ENCODE results near the gene ZNF205.
"Not testable (repeated sequence)": the region's sequence is repeated elsewhere in the genome, so short reads cannot be mapped to it uniquely, and the experiment has no call there.

Gene ZNF205

DNA sequence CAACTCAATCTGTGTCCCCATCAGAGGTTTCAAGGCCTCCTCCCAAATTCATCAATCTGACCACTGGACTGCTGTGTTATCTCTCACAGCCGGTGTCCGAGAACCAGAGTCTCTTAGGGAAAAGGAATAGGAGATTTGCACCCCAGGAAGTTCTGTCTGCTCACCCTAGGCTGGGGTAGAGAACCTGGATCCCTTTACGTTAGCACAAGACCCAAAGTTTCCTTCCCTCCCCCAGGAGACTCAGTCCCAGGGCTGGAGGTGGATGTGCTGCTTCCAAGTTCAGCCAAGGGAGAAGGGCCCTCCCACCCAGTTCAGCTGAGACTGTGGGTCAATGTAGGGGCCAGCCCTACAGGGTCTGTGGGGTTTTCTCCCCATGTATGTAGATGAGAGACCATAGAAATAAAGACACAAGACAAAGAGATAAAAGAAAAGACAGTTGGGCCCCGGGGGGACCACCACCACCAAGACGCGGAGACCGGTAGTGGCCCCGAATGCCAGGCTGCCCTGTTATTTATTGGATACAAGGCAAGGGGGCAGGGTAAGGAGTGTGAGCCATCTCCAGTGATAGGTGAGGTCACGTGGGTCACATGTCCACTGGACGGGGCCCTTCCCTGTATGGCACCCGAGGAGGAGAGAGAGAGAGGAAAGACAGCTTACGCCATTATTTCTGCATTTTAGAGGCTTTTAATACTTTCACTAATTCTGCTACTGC is 52.9 kb downstream of the ZNF205 start:
- in situ Hi-C loops (cut with MboI; ENCODE audit: low sequenced_read_pairs), result no loop called here

DNA sequence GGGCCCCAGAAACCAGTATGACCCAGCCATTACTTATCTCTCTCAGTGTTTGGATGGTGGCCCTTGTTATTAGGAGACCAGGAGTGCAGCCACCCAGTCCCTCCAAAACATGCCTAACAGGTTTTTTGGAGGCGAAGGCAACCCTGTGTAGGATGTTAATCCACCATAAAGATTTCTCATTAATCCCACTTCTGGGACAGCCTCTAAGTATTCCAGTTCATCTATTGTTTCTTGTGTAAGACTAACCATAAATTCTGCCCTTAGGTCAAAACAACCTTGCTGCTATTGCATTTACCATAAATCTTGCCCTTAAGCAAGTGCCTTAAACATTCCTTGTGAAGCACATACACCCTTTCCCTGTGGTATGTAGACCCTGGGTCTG is 54.1 kb downstream of the ZNF205 start:
- in situ Hi-C loops (cut with MboI; ENCODE audit: low sequenced_read_pairs), result no loop called here

DNA sequence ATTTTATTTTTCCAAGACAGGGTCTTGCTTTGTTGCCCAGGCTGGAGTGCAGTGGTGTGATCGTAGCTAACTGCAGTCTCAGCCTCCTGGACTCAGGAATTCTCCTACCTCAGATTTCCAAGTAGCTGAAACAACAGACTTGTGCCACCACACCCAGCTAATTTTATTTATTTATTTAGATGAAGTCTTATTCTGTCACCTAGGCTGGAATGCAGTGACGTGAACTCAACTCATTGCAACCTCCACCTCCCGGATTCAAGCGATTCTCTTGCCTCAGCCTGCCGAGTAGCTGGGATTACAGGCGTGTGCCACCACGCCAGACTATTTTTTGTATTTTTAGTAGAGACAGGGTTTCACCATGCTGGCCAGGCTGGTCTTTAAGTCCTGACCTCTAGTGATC is 56.3 kb downstream of the ZNF205 start:
- in situ Hi-C loops (cut with MboI; ENCODE audit: low sequenced_read_pairs), result not testable (repeated sequence)
